ENCODE results near the gene PFDN2. TPM values are rescaled to one million over a fixed set of nuclear protein-coding genes. Genes with fewer than 3 reads are reported as not detected.

The PFDN2 gene
- total and polyA plus RNA-seq, 2 experiments from 2014 or later: 103 to 137 TPM

DNA sequence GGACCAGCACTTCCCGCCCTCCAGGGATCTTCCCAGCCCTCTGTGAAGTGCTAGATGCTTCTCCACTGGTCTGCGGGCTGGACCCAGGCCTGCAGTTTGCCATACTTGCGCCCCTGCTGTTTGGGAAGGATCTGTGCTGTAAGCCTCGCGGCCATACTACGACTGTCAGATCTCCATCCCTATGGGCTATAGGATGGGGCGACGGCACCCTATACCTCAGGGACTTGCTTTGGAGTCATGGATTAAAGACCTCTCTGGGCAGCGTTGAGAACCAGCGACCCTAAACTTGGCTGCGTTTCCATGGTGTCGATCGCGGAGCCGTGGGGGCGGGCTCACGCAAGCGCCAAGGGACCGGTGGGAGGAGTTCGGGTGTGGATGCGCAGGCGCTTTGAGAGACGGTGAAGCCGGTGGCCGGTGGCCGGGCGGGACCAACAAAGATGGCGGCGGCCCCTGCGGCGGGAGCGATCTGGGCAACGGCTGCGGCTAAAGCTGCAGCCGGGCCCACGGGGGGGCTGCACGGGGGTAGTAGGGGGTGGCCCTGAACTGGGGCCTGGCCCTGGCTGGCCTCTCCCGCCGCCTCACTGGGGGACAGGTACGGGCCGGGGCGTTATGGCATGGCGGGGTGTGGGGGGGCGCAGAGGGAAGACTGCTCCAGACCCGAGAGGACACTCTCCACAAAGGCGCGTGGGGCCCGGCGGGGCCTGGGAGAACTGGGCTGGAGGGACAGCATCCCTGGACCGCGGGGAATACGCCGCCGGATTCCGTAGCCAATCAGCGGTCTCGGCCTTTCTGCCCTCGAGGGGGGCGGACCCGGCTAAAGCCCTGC, 41.5 kb upstream of the PFDN2 start, which contains the start of gene USP21:
Gene USP21, plus strand, starts transcription at position 414 of the 826 bp plus-strand sequence. CDS start 1,141 bp downstream, outside the sequence.
- TF ChIP-seq, protein P1, sequence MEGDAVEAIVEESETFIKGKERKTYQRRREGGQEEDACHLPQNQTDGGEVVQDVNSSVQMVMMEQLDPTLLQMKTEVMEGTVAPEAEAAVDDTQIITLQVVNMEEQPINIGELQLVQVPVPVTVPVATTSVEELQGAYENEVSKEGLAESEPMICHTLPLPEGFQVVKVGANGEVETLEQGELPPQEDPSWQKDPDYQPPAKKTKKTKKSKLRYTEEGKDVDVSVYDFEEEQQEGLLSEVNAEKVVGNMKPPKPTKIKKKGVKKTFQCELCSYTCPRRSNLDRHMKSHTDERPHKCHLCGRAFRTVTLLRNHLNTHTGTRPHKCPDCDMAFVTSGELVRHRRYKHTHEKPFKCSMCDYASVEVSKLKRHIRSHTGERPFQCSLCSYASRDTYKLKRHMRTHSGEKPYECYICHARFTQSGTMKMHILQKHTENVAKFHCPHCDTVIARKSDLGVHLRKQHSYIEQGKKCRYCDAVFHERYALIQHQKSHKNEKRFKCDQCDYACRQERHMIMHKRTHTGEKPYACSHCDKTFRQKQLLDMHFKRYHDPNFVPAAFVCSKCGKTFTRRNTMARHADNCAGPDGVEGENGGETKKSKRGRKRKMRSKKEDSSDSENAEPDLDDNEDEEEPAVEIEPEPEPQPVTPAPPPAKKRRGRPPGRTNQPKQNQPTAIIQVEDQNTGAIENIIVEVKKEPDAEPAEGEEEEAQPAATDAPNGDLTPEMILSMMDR (IDR thresholded peaks at IDR 0.05; ENCODE audit: low read depth, low read length): peak; percentile 45
- peaks cover 8% of the 10 kb centered on the region for H3K36me3 ChIP-seq

DNA sequence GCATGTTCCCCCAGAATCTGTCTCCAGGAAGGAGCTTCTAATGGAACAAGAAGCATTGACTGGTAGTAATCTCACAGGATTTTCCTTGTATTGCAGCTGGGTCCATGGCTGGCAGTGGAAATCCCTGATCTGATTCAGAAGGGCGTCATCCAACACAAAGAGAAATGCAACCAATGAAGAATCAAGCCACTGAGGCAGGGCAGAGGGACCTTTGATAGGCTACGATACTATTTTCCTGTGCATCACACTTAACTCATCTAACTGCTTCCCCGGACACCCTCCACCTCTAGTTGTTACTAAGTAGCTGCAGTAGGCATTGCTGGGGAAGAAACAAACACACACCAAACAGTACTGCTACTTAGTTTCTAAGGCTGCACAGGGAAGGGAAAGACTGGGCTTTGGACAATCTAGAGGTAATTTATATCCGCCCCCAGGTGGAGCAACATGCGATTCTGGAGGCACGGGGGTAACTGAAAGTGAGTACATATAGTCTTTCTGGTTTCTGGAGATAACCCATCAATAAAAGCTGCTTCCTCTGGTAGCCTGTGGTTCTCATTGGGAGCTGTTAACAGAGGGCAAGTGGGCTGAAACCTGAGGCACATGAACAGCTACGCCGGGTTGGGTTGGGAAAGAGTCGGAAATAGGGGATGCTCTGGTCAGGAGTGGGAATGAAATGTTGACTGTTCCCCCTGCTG, 40.6 kb upstream of the PFDN2 start:
- Histone ChIP-seq H3K27me3 (no peaks in the 10 kb centered on the region), H3K9me3 (ENCODE audit: low read depth) (no peaks in the 10 kb centered on the region), H3K4me1 (ENCODE audit: low read depth) (peaks cover 6% of the 10 kb centered on the region), H3K4me3 (no peak overlapping the region), H3K27ac (peak overlapping the region; percentile 89), H3K36me3 (peaks cover 6% of the 10 kb centered on the region)
- TF ChIP-seq, protein P1 (IDR thresholded peaks at IDR 0.05; ENCODE audit: low read depth, low read length): no peak
- DNase-seq (ENCODE audit: low read depth in 1 of 2, low spot score in 1 of 2): no peak

More for the DNA sequence above, 41.5 kb upstream of the PFDN2 start, which contains the start of gene USP21:
- Histone ChIP-seq H3K4me3 (peak within 1 kb of the TSS; percentile 59), H3K9me3 (ENCODE audit: low read depth) (no peaks in the 10 kb centered on the region), H3K27me3 (no peaks in the 10 kb centered on the region), H3K27ac (peak within 1 kb of the TSS; percentile 89), H3K4me1 (ENCODE audit: low read depth) (peaks cover 6% of the 10 kb centered on the region)
- peak; percentile 93 to 96 for DNase-seq (ENCODE audit: low read depth in 1 of 2, low spot score in 1 of 2)

DNA sequence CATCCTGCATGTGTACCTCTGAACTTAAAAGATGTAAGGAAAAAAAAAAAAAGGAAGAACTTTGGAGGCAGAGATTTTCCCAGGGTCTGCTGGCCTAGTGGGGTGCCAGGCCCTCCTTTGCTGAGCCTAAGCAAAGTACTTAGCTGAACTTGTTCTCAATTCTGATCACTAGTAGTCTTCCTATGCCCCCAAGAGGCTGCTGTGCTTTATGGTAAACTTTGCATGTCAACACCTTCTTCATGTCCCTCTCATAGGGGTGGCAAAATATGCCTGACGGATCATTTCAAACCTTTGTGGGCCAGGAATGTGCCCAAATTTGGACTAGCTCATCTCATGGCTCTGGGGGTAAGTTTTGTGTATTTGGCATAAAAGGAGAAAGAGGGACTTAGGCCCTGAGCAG, 40.0 kb upstream of the PFDN2 start:
- H3K4me1 ChIP-seq (ENCODE audit: low read depth): peaks cover 6% of the 10 kb centered on the region
- DNase-seq (ENCODE audit: low read depth in 1 of 2, low spot score in 1 of 2): no peak
- TF ChIP-seq, protein P1 (IDR thresholded peaks at IDR 0.05; ENCODE audit: low read depth, low read length): no peak
- H3K4me3 ChIP-seq: no peak overlapping the region
- no peaks in the 10 kb centered on the region for H3K9me3 ChIP-seq (ENCODE audit: low read depth)
- peaks cover 6% of the 10 kb centered on the region for H3K36me3 ChIP-seq
- H3K27ac ChIP-seq: no peak overlapping the region
- H3K27me3 ChIP-seq: no peaks in the 10 kb centered on the region

DNA sequence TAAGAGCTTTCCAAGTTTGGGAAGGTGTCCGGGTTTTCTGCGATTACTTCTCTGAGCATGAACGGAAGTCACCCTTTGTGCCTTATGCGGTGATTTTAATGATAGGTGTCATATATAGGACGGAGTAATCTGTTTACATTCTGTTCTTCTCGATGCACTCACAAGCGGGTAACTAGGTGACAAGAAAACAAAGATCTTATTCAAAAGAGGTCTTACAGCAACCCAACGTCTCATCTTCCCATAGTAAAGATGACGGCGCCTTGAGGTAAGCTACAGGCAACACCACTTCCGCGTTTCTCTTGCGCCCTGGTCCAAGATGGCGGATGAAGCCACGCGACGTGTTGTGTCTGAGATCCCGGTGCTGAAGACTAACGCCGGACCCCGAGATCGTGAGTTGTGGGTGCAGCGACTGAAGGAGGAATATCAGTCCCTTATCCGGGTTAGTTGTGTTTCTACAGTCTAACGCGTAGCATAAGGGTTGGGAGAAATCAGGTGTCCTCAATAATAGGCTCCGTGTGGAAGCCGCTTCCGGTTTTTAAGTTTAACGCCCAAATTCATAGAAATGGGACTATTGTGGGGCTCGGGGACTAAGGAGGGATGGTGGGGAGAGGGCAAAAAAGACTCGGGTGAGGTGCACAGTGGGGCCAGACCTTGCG, 36.0 kb upstream of the PFDN2 start, which contains the start of gene UFC1:
Gene UFC1, plus strand, starts transcription at position 297 of the 656 bp plus-strand sequence. Its CDS starts 20 bp downstream, at position 317.
- DNase-seq (ENCODE audit: low read depth in 1 of 2, low spot score in 1 of 2): peak; percentile 85 to 94
- TF ChIP-seq, protein P1 (IDR thresholded peaks at IDR 0.05; ENCODE audit: low read depth, low read length): no peak
- Histone ChIP-seq H3K9me3 (ENCODE audit: low read depth) (no peaks in the 10 kb centered on the region), H3K4me1 (ENCODE audit: low read depth) (peaks cover 3% of the 10 kb centered on the region), H3K27me3 (no peaks in the 10 kb centered on the region), H3K36me3 (peaks cover 6% of the 10 kb centered on the region), H3K4me3 (peak within 1 kb of the TSS; percentile 53), H3K27ac (peak within 1 kb of the TSS; percentile 91)

DNA sequence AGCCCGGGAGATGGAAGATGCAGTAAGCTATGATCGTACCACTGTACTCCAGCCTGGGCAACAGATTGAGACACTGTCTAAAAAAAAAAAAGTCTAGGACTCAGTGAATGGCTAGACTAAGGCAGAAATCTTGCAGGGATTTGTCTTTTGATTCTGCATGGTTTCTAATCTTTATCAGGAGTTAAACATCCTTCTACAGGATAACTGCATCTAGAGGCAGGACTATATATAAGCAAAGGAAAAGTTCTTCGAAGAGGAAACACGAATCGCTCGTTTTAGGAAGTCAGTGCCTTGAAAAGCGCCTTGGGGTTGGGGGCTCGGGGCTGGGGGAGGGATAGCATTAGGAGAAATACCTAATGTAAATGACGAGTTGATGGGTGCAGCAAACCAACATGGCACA, 35.3 kb upstream of the PFDN2 start:
- Histone ChIP-seq H3K9me3 (ENCODE audit: low read depth) (no peaks in the 10 kb centered on the region), H3K36me3 (peaks cover 6% of the 10 kb centered on the region), H3K4me1 (ENCODE audit: low read depth) (no peaks in the 10 kb centered on the region), H3K27me3 (no peaks in the 10 kb centered on the region), H3K4me3 (peak overlapping the region; percentile 53), H3K27ac (peak overlapping the region; percentile 91)
- TF ChIP-seq, protein P1 (IDR thresholded peaks at IDR 0.05; ENCODE audit: low read depth, low read length): no peak
- DNase-seq (ENCODE audit: low read depth in 1 of 2, low spot score in 1 of 2): no peak
